H9 (cell line): Measurements from ENCODE around the gene AATF. TPM values are rescaled to one million over a fixed set of nuclear protein-coding genes. Genes with fewer than 3 reads are reported as not detected.

Experiments used
- DNase-seq: peaks from one replicate; pipeline ENCODE4 v3.0.0-alpha.2; 2017
- H2AFZ ChIP-seq: one replicate; pipeline ENCODE4 v1.6.1; 2013; ENCODE audit warnings: mild to moderate bottlenecking, low read length, control low read depth, moderate library complexity
- H2AK5ac ChIP-seq: 2 replicates; pipeline ENCODE4 v1.6.1; 2013; ENCODE audit warnings: low read length, control low read depth, mixed read lengths; ENCODE audit not compliant: insufficient read length
- H2BK120ac ChIP-seq: one replicate; pipeline ENCODE4 v1.6.1; 2013; ENCODE audit warnings: low read depth, mild to moderate bottlenecking, low read length, control low read depth, inconsistent platforms; ENCODE audit not compliant: poor library complexity, severe bottlenecking
- H2BK12ac ChIP-seq: 2 replicates; pipeline ENCODE4 v1.6.1; 2013; ENCODE audit warnings: low read length, control low read depth, mixed read lengths, low read depth; ENCODE audit not compliant: insufficient read length
- H2BK15ac ChIP-seq: 2 replicates; pipeline ENCODE4 v1.6.1; 2013; ENCODE audit warnings: low read depth, low read length, control low read depth
- H2BK20ac ChIP-seq: one replicate; pipeline ENCODE4 v1.6.1; 2013; ENCODE audit warnings: low read depth, mild to moderate bottlenecking, low read length, control low read depth, inconsistent platforms; ENCODE audit not compliant: poor library complexity, severe bottlenecking
- H2BK5ac ChIP-seq: 2 replicates; pipeline ENCODE4 v1.6.1; 2013; ENCODE audit warnings: low read length, control low read depth, mixed read lengths; ENCODE audit not compliant: insufficient read length
- H3K14ac ChIP-seq: 2 replicates; pipeline ENCODE4 v1.6.1; 2013; ENCODE audit warnings: low read length, control low read depth; ENCODE audit not compliant: insufficient read depth
- H3K18ac ChIP-seq: 2 replicates; pipeline ENCODE4 v1.6.1; 2013; ENCODE audit warnings: low read depth, mild to moderate bottlenecking, mixed read lengths, low read length, control low read depth; ENCODE audit not compliant: insufficient read length
- H3K23ac ChIP-seq: 2 replicates; pipeline ENCODE4 v1.6.1; 2013; ENCODE audit warnings: low read length, control low read depth, mixed read lengths, low read depth; ENCODE audit not compliant: insufficient read length
- H3K23me2 ChIP-seq: 2 replicates; pipeline ENCODE4 v1.6.1; 2013; ENCODE audit warnings: low read depth, mild to moderate bottlenecking, mixed read lengths, low read length, control low read depth; ENCODE audit not compliant: insufficient read length, poor library complexity, severe bottlenecking
- H3K27ac ChIP-seq: 2 replicates; pipeline ENCODE4 v1.5.1; 2013; ENCODE audit warnings: low read length, control low read depth, mixed read lengths, low read depth; ENCODE audit not compliant: insufficient read length
- H3K27me3 ChIP-seq: 2 replicates; pipeline ENCODE4 v1.6.1; 2013; ENCODE audit warnings: low read length, control low read depth, inconsistent platforms; ENCODE audit not compliant: insufficient read depth
- H3K4ac ChIP-seq: 2 replicates; pipeline ENCODE4 v1.6.1; 2013; ENCODE audit warnings: low read depth, mild to moderate bottlenecking, control low read depth, inconsistent platforms, low read length, moderate library complexity
- H3K4me1 ChIP-seq: 2 replicates; pipeline ENCODE4 v1.6.1; 2013; ENCODE audit warnings: low read length, control low read depth, inconsistent platforms; ENCODE audit not compliant: insufficient read depth
- H3K4me2 ChIP-seq: 2 replicates; pipeline ENCODE4 v1.6.1; 2013; ENCODE audit warnings: low read length, control low read depth, mixed read lengths; ENCODE audit not compliant: insufficient read length, insufficient read depth
- H3K56ac ChIP-seq: 2 replicates; pipeline ENCODE4 v1.6.1; 2013; ENCODE audit warnings: low read depth, mild to moderate bottlenecking, mixed read lengths, low read length, control low read depth; ENCODE audit not compliant: insufficient read length
- H3K79me1 ChIP-seq: 2 replicates; pipeline ENCODE4 v1.6.1; 2013; ENCODE audit warnings: low read depth, mild to moderate bottlenecking, moderate library complexity, low read length, control low read depth, inconsistent platforms; ENCODE audit not compliant: insufficient read depth, poor library complexity, severe bottlenecking
- H3K79me2 ChIP-seq: 2 replicates; pipeline ENCODE4 v1.6.1; 2013; ENCODE audit warnings: low read length, control low read depth, inconsistent platforms; ENCODE audit not compliant: insufficient read depth
- H3K9ac ChIP-seq: 2 replicates; pipeline ENCODE4 v1.6.1; 2013; ENCODE audit warnings: low read length, control low read depth, mixed read lengths; ENCODE audit not compliant: insufficient read length; ENCODE audit errors: extremely low read depth
- H3K9me3 ChIP-seq: one replicate; pipeline ENCODE4 v1.6.1; 2013; ENCODE audit warnings: low read depth, low read length, inconsistent platforms; ENCODE audit not compliant: control insufficient read depth
- H3T11ph ChIP-seq: one replicate; pipeline ENCODE4 v1.6.1; 2013; ENCODE audit warnings: mild to moderate bottlenecking, low read length, control low read depth, inconsistent platforms
- H4K20me1 ChIP-seq: one replicate; pipeline ENCODE4 v1.6.1; 2013; ENCODE audit not compliant: control insufficient read depth, insufficient read length, insufficient read depth
- H4K5ac ChIP-seq: 2 replicates; pipeline ENCODE4 v1.6.1; 2013; ENCODE audit warnings: low read depth, mild to moderate bottlenecking, mixed read lengths, low read length, control low read depth; ENCODE audit not compliant: insufficient read length
- H4K8ac ChIP-seq: replicated peaks from 2 replicates; pipeline ENCODE4 v1.6.1; 2013; ENCODE audit warnings: low read length, control low read depth, mixed read lengths, low read depth; ENCODE audit not compliant: insufficient read length
- H4K91ac ChIP-seq: 2 replicates; pipeline ENCODE4 v1.6.1; 2013; ENCODE audit warnings: low read depth, mild to moderate bottlenecking, moderate library complexity, mixed read lengths, low read length, control low read depth; ENCODE audit not compliant: insufficient read length
- H3K27ac Mint-ChIP-seq, 3 experiments: 2 replicates in 2 of 3; 3 replicates in 1 of 3; pipeline ENCODE4 v1.8.0; 2020 to 2021; ENCODE audit warnings: mixed read lengths in 3 of 3, mild to moderate bottlenecking in 1 of 3, moderate library complexity in 1 of 3
- H3K27me3 Mint-ChIP-seq: 2 replicates; pipeline ENCODE4 v1.8.0; 2021; ENCODE audit warnings: low read depth, mild to moderate bottlenecking, moderate library complexity, mixed read lengths
- H3K36me3 Mint-ChIP-seq, 3 experiments: 2 replicates in 2 of 3; 3 replicates in 1 of 3; pipeline ENCODE4 v1.8.0; 2020 to 2021; ENCODE audit warnings: low read depth in 3 of 3, mixed read lengths in 3 of 3; ENCODE audit not compliant: insufficient read depth in 1 of 3
- H3K4me1 Mint-ChIP-seq, 2 experiments: 2 replicates each; pipeline ENCODE4 v1.8.0; 2020; ENCODE audit warnings: mixed read lengths in 2 of 2
- H3K4me3 Mint-ChIP-seq, 2 experiments: 2 replicates in 1 of 2; 3 replicates in 1 of 2; pipeline ENCODE4 v1.8.0; 2020 to 2021; ENCODE audit warnings: mild to moderate bottlenecking in 2 of 2, mixed read lengths in 2 of 2, moderate library complexity in 1 of 2
- H3K9me3 Mint-ChIP-seq, 2 experiments: 2 replicates in 1 of 2; 3 replicates in 1 of 2; pipeline ENCODE4 v1.8.0; 2020; ENCODE audit warnings: mild to moderate bottlenecking in 2 of 2, mixed read lengths in 2 of 2, moderate library complexity in 1 of 2
- CTCF ChIP-seq: fragments of 200-600 bp; sonication (generic); conservative IDR thresholded peaks from 3 replicates; pipeline ENCODE4 v1.8.0; 2021; ENCODE audit warnings: antibody characterized with exemption, mild to moderate bottlenecking
- WGBS: extraction: QIAGEN DNeasy Blood & Tissue Kit; methylation state at CpG from one replicate; pipeline ENCODE4 v1.1.7; 2013; ENCODE audit warnings: missing lambda C conversion rate, low lambda C conversion rate, mixed read lengths; ENCODE audit not compliant: insufficient read length; ENCODE audit errors: extremely low coverage; 5-methylcytosine and 5-hydroxymethylcytosine counted together
- total RNA-seq: library from RNA; stranded (reverse); gene quantifications from 2 replicates; pipeline ENCODE4 v1.2.1, GENCODE V29; 2021

The AATF gene
- total RNA-seq, 1 experiment from 2014 or later = 69.6 TPM

DNA sequence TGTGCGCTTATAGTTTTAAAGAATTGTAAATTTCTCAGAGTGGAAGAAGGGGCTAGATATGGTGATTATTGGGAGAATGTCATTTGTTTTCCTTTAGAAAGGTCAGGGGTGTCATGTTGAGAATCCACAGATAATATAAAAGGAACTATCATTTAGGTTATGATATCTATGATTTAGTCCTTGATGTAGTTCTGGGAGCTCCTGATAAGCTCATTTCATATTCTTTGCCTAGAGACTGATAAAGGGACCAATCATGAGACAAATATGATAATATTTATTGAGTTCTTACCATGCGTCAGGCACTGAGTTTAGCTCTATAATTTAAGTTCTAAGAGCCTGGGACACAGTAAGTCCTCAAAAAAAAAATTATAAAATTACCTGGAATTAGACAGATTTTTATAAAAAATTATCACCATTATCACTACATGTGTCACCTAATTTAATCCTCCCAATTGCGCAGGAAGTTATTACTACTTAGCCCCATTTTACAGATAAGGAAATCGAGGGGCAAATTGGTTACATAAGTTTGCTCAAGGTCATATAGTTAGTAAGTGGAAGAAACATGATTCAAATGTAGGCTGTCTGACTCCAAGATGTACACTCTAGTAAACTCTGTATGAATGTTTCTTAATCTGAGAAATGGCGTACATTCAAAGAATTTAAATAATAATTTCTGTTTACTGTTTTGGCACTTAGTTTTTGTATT lies 2.5 kb downstream of the AATF start:
- TF ChIP-seq CTCF = no peak
- WGBS = no CpG with 5 or more reads among the region's 5 CpGs

More for the DNA sequence above, 2.5 kb downstream of the AATF start:
- Histone ChIP-seq H3K4ac (no peak overlapping the region), H3K27ac (no peak overlapping the region), H4K91ac (no peak overlapping the region), H4K20me1 (no peaks in the 10 kb centered on the region), H2AFZ (no peak overlapping the region), H3K4me1 (no peaks in the 10 kb centered on the region; the same call in 1 of the 2 replicates), H2BK5ac (no peak overlapping the region), H4K8ac (no peak overlapping the region), H3K79me2 (peaks cover 2% of the 10 kb centered on the region; the same call in 1 of the 2 replicates), H3K18ac (no peak overlapping the region), H3K4me2 (no peak overlapping the region), H3K79me1 (no peaks in the 10 kb centered on the region), H3T11ph (no peak overlapping the region), H3K27me3 (peaks cover 21% of the 10 kb centered on the region), H2AK5ac (no peak overlapping the region), H2BK120ac (no peak overlapping the region), H2BK15ac (no peak overlapping the region), H3K9me3 (no peaks in the 10 kb centered on the region), H3K23me2 (peaks cover 11% of the 10 kb centered on the region), H2BK12ac (no peak overlapping the region), H3K9ac (no peak overlapping the region), H2BK20ac (no peak overlapping the region), H3K56ac (no peak overlapping the region), H3K14ac (no peak overlapping the region), H3K23ac (no peak overlapping the region), H4K5ac (no peak overlapping the region)
- Mint-ChIP-seq H3K36me3 (peaks cover 15 to 67% (median 55%) of the 10 kb centered on the region in 3 experiments), H3K27ac (no peak overlapping the region), H3K27me3 (peaks cover 33% of the 10 kb centered on the region), H3K9me3 (no peaks in the 10 kb centered on the region), H3K4me1 (peaks cover 27 to 36% of the 10 kb centered on the region in 2 experiments), H3K4me3 (peak overlapping the region in 1 of 2 experiments; percentile 8; a peak in 1 of 5 replicates)
- DNase-seq = no peak
